NCI-H146 treated with DMSO at 0.1 percent for 48 hours (cell line): ENCODE data around the gene PRRG3.
"Not testable (repeated sequence)": the region's sequence is repeated elsewhere in the genome, so short reads cannot be mapped to it uniquely, and the experiment has no call there.

Experiments used
- DNase-seq: peaks from one replicate; lab custom pipeline; 2025; ENCODE audit not compliant: unreplicated experiment; lab: John Stamatoyannopoulos, UW

The PRRG3 gene

DNA sequence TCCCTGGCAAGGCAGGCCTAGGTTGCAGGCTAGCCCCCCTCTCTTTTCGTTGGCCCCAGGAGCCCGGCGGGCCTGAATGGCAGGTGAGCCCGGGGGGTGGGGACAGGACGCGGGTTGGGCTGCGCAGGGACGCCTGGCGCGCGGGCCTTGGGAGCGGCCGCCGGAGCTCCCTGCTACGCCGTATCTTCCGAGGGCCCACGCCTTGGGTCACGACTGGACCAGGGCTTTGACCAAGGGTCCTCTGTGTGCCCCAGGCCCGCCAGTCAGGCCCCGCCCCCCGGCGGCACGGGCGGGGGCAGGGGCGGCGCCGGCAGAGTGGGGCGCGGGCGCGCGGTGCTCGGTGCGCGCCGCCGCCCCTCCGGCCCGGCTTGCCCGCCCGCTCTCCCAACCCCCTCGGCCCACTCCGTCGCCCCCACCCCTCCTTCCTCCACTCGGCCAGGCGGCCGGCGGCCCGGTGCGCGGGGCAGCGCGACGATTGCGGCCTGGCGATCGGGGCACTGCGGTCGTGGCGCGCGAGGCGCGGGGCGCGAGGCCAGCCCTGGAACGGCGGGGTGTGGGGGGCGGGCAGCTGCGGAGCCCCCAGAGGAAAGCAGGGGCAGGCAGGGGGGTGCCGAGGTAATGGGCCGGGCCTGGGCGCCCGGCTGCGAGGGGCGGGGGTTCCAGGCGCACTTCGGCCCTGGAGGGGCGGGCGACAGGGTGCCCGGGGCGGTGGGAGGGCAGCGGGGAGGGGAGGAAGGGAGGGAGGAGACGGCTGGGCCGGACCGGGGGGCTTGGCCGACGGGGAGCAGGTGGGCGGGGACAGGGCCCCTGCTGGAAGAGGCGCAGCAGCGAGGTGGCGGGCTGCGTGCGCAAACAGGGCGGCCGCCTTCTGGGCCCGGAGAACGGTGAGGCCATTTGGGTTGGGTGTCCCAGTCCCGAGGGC, at the start of gene PRRG3:
PRRG3 (plus strand) TSS at position 798 of the 922 bp plus-strand sequence. CDS start 3,357 bp downstream, outside the sequence.
- no peak for DNase-seq

- no peak for DNase-seq
Measured at GRCh38 chrX:151675121-151675746, 20.0 kb upstream of the PRRG3 start.

DNA sequence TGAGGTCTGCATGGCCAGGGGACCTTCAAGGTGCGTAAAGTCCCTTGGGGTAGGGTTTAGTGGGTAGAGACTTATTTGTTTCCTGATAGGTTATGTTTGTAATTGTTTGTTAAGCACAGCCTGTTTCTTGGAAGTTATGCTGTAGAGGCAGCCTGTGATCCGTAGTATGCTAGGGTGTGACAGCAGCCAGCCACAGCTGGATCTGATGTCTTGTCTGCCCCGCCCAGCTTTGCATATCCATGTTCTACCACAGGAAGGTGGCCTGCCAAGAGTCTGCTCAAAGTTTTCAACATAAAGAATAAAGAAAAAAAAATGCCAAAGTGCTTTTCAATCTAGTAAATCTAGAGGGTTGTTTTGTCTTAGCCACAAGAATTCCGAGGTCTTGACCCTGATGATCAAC, 19.1 kb upstream of the PRRG3 start:
- DNase-seq = no peak

DNA sequence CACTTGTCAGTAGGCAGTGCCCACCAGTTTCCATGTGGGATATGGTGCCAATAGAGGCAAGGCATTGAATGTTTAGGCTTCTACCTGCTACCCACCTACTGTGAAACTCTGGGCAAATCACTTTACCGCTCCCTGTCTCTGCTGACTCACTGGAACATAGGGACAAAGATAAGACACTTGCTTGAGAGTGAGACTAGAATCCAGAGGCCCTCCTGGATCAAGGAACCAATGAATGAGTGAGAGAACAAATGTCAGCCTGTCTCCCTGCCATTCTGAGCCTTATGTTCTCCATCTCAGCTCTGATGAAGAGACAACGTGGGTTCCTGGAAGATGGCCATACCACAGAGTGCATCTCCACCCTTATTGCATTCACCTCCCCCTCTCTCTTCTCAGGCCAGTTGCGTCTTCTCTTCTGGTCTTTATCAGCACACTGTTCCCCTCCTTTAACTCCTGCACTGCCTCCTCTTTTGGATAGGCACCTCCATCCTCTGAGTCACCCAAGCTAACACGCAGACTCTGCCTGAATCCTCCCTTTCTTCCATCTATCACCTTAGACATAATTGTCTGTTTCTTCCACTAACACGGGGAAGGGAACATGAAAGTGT, 15.4 kb upstream of the PRRG3 start:
- no peak for DNase-seq

- DNase-seq = no peak
Measured at GRCh38 chrX:151680805-151681204, 14.5 kb upstream of the PRRG3 start.

DNA sequence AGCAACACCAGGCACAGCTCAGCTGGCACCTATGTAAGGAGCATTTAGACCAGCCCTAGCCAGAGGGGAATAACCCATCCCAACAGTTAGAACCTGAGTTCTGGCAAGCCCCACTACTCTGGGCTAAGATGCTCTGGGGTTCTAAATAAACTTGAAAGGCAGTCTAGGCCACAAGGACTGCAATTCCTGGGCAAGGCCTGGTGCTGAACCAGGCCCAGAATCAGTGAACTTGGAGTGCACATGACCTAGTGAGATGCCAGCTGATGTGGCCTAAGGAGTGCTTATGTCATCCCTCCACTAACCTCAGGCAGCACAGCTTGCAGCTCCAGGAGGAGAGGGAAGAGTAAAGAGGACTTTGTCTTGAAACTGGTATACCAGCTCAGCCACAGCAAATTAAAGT, 7.6 kb upstream of the PRRG3 start:
- DNase-seq = no peak

- DNase-seq = no peak
Measured at GRCh38 chrX:151688695-151689094, 6.6 kb upstream of the PRRG3 start.

GRCh38 chrX:151692825-151693224, 2.4 kb upstream of the PRRG3 start:
- DNase-seq = no peak

DNA sequence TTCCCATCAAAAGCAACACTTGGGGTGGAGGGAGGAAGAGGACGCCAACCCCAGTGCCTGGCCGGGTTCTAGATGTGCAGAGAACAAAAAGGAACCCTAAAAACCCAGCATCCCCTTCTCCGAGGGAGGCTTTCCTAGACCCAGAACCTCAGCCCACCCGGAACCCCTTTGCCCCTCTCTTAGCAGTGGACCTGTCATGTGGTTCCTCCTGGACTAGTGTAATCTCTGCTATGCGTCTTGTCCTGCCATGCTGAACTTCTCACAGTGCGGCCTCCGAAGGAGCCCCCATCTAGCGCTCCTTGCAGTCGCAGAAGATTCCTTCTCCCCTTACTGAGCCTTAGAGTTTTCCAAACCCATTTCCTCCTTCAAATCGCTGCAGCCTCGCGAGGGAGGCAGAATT, 1.1 kb upstream of the PRRG3 start:
- no peak for DNase-seq

- no peak for DNase-seq
Measured at GRCh38 chrX:151695583-151696340, 504 bp downstream of the PRRG3 start.

DNA sequence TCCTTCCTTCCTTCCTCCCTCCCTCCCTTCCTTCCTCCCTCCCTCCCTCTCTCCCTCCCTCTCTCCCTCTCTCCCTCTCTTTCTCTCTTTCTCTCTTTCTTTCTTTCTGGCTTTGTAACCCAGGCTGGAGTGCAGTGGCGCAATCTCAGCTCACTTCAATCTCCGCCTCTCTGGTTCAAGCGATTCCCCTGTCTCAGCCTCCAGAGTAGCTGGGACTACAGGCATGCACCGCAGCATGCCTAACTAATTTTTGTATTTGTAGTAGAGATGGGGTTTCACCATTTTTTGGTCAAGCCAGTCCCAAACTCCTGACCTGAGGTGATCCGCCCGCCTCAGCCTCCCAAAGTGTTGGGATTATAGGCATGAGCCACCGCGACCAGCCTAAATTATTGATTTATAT, 1.8 kb downstream of the PRRG3 start:
- not testable (repeated sequence) for DNase-seq

- DNase-seq = no peak
Measured at GRCh38 chrX:151697522-151697921, 2.3 kb downstream of the PRRG3 start.

DNA sequence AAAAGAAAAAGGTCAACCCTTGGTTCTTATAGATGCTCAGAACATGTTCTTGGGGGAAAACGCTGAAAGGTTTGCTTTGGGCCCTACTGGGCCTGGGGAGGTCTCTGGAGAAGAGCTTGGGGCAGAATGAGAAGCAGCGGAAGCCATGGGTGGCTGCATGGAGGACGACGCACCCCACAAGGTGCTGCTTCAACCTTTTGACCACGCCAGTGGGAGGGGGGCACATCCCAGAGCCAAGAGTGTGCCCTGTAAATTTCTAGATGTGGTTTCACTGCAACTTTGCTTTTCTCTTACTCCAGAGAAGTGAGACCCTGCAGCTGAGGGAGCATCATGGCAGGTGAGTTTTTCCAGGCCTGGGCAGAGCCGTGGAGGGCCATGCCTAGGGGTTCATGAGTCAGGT, 3.2 kb downstream of the PRRG3 start:
- no peak for DNase-seq

GRCh38 chrX:151699746-151700145, 4.5 kb downstream of the PRRG3 start:
- no peak for DNase-seq

GRCh38 chrX:151700581-151700980, 5.3 kb downstream of the PRRG3 start:
- DNase-seq = no peak

- no peak for DNase-seq
Measured at GRCh38 chrX:151701071-151701470, 5.8 kb downstream of the PRRG3 start.

- no peak for DNase-seq
Measured at GRCh38 chrX:151701531-151701930, 6.3 kb downstream of the PRRG3 start.

- no peak for DNase-seq
Measured at GRCh38 chrX:151702026-151702714, 6.9 kb downstream of the PRRG3 start.

DNA sequence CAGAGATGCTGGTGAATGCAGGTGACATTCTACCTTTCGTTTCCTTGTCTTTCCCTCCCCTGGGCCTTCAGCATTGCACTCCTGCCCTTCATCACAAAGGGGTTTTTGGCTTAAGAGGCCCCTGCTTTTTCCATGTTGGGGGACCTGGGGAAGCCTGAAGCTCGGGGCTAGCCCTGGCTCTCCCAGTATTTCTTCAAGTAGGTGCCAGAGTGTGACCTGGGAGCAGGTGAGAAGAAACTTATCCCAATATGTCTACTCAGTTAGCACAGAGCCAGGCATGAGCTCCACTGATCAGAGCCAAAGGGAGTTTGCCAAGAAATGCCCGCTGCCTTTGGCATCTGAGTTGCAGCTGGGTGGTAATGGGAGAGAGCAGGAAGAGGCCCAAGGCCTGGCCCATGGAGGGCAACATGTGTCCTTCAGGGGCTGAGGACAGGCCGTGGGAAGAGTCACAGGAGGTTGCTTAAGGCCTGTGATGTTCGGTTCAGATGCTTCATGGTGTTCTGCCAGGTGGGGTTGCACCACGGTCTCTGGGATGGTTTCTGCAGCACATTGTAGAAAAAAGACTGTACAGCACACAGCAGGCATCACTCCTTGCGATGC, 7.6 kb downstream of the PRRG3 start:
- DNase-seq = no peak

- DNase-seq = no peak
Measured at GRCh38 chrX:151703487-151703886, 8.2 kb downstream of the PRRG3 start.
